Activated B cell treated with CpG ODN at 0.5 μM for 24 hours (primary cell): Measurements from ENCODE around the gene GALT. TPM values are rescaled to one million over a fixed set of nuclear protein-coding genes. Genes with fewer than 3 reads are reported as not detected.

Source experiments
- ATAC-seq: fragments of 200-7000 bp; cut with Tn5 transposase; one replicate; pipeline ENCODE4 v1.10.0; 2021; ENCODE audit warnings: low read depth, mild to moderate bottlenecking, moderate library complexity
- CTCF ChIA-PET: fragments of 350-600 bp; sonication (Branson Sonifier 250); formaldehyde crosslinking; loops from one replicate; lab custom pipeline; 2021; ENCODE audit warnings: antibody characterized with exemption; lab: Charles Lee
- POLR2A ChIA-PET: fragments of 350-600 bp; sonication (Branson Sonifier 250); formaldehyde crosslinking; loops from one replicate; lab custom pipeline; 2021; ENCODE audit warnings: antibody characterized with exemption; lab: Charles Lee
- DNase-seq: peaks from one replicate; pipeline ENCODE4 v3.0.0; 2022
- H3K27ac Mint-ChIP-seq: one replicate; pipeline ENCODE4 v1.8.0; 2020; ENCODE audit warnings: mixed read lengths
- H3K27me3 Mint-ChIP-seq: one replicate; pipeline ENCODE4 v1.8.0; 2021; ENCODE audit warnings: mixed read lengths
- H3K36me3 Mint-ChIP-seq: one replicate; pipeline ENCODE4 v1.8.0; 2021; ENCODE audit warnings: low read depth, mixed read lengths
- H3K4me1 Mint-ChIP-seq: one replicate; pipeline ENCODE4 v1.8.0; 2021; ENCODE audit warnings: mixed read lengths
- H3K4me3 Mint-ChIP-seq: one replicate; pipeline ENCODE4 v1.8.0; 2020; ENCODE audit warnings: mild to moderate bottlenecking, mixed read lengths
- H3K9me3 Mint-ChIP-seq: one replicate; pipeline ENCODE4 v1.8.0; 2020; ENCODE audit warnings: mixed read lengths
- CTCF ChIP-seq: fragments of 200-600 bp; IDR thresholded peaks from one replicate; pipeline ENCODE4 v1.8.0; 2022; ENCODE audit warnings: antibody characterized with exemption, mild to moderate bottlenecking
- intact Hi-C: fragments of 100-400 bp; cut with micrococcal nuclease; formaldehyde crosslinking; loops from one replicate; pipeline ENCODE4 v1.15.1; 2024
- total RNA-seq: library from RNA; stranded (reverse); gene quantifications from 2 replicates; pipeline ENCODE4 v1.2.3, GENCODE V29; 2022

Gene GALT
- total RNA-seq, 1 donor from 2014 or later: 62.5 TPM

- peaks cover 4% of the 10 kb centered on the region for H3K4me1 Mint-ChIP-seq
- no peaks in the 10 kb centered on the region for H3K9me3 Mint-ChIP-seq
- H3K27me3 Mint-ChIP-seq: peaks cover 8% of the 10 kb centered on the region
- no peak for ATAC-seq
- no peaks in the 10 kb centered on the region for H3K36me3 Mint-ChIP-seq
- ChIA-PET POLR2A (no interaction called here), CTCF (no interaction called here)
- no peak overlapping the region for H3K27ac Mint-ChIP-seq
- TF ChIP-seq CTCF: no peak
- intact Hi-C loops: no loop called here
- H3K4me3 Mint-ChIP-seq: no peak overlapping the region
- DNase-seq: no peak
These were observed 42.0 kb downstream of the GALT start for GRCh38 chr9:34688329-34689115.

GRCh38 chr9:34689116-34689470, 42.6 kb downstream of the GALT start:
- Mint-ChIP-seq H3K4me1 (peaks cover 4% of the 10 kb centered on the region), H3K27me3 (peaks cover 8% of the 10 kb centered on the region), H3K27ac (no peak overlapping the region), H3K36me3 (no peaks in the 10 kb centered on the region), H3K4me3 (no peak overlapping the region), H3K9me3 (no peaks in the 10 kb centered on the region)
- ChIA-PET POLR2A (no interaction called here), CTCF (no interaction called here)
- ATAC-seq (no peak), DNase-seq (no peak)
- intact Hi-C loops: no loop called here
- no peak for TF ChIP-seq CTCF

- intact Hi-C loops: no loop called here
- DNase-seq (no peak), ATAC-seq (no peak)
- Mint-ChIP-seq H3K27me3 (peaks cover 8% of the 10 kb centered on the region), H3K27ac (no peak overlapping the region), H3K4me1 (peaks cover 4% of the 10 kb centered on the region), H3K9me3 (no peaks in the 10 kb centered on the region), H3K36me3 (no peaks in the 10 kb centered on the region), H3K4me3 (no peak overlapping the region)
- ChIA-PET CTCF (no interaction called here), POLR2A (no interaction called here)
- TF ChIP-seq CTCF: no peak
These were observed 43.0 kb downstream of the GALT start for GRCh38 chr9:34689512-34689911.

GRCh38 chr9:34690983-34691935, 44.8 kb downstream of the GALT start, which contains the start of gene CCL19:
TSS of gene CCL19 (minus strand) at chr9:34691276. CDS start at chr9:34691139, 137 bp downstream.
- TF ChIP-seq CTCF: no peak
- ChIA-PET CTCF (interaction anchor here (2.0 kb wide), 1 partner anchor 11 kb away, joined by 7 read pairs; no protein-coding TSS in a partner anchor), POLR2A (no interaction called here)
- intact Hi-C loops: no loop called here
- no peak within 1 kb of the TSS for H3K27ac Mint-ChIP-seq
- no peak within 1 kb of the TSS for H3K4me3 Mint-ChIP-seq
- no peaks in the 10 kb centered on the region for H3K36me3 Mint-ChIP-seq
- H3K27me3 Mint-ChIP-seq: peaks cover 17% of the 10 kb centered on the region
- ATAC-seq (no peak), DNase-seq (no peak)
- no peaks in the 10 kb centered on the region for H3K9me3 Mint-ChIP-seq
- peaks cover 4% of the 10 kb centered on the region for H3K4me1 Mint-ChIP-seq

GRCh38 chr9:34691936-34692315, 45.5 kb downstream of the GALT start:
- Mint-ChIP-seq H3K36me3 (no peaks in the 10 kb centered on the region), H3K4me3 (no peak overlapping the region), H3K9me3 (no peaks in the 10 kb centered on the region), H3K27me3 (peaks cover 20% of the 10 kb centered on the region), H3K4me1 (no peaks in the 10 kb centered on the region), H3K27ac (no peak overlapping the region)
- TF ChIP-seq CTCF: no peak
- DNase-seq: no peak
- no peak for ATAC-seq
- intact Hi-C loops: no loop called here
- ChIA-PET POLR2A (interaction anchor here (0.6 kb wide), 2 partner anchors 132 to 167 kb away, joined by 3 to 8 read pairs; no protein-coding TSS in a partner anchor), CTCF (interaction anchor here (2.0 kb wide), 1 partner anchor 10 kb away, joined by 7 read pairs; no protein-coding TSS in a partner anchor)
